ENCODE results near the gene PLPP6. TPM values are rescaled to one million over a fixed set of nuclear protein-coding genes. Genes with fewer than 3 reads are reported as not detected.
A peak's percentile ranks its signal among the peaks of the same experiment; 100 is the strongest.

PLPP6 gene
- total RNA-seq, 1 experiment from 2014 or later: 13.4 TPM

- H3K36me3 Mint-ChIP-seq: peaks cover 23% of the 10 kb centered on the region
- H3K4me1 Mint-ChIP-seq: no peaks in the 10 kb centered on the region
- no peak overlapping the region for H3K4me3 Mint-ChIP-seq
- no peaks in the 10 kb centered on the region for H3K27me3 Mint-ChIP-seq (ENCODE audit: low read depth)
- TF ChIP-seq JUN (CRISPR knock-in tag; IDR thresholded peaks at IDR 0.05) (no peak), NFATC4 (CRISPR knock-in tag; IDR thresholded peaks at IDR 0.05) (no peak), MYBL2 (CRISPR knock-in tag; IDR thresholded peaks at IDR 0.05) (no peak), CREM (CRISPR knock-in tag; IDR thresholded peaks at IDR 0.05) (no peak), GRHL2 (CRISPR knock-in tag; IDR thresholded peaks at IDR 0.05; ENCODE audit: insufficient replicate concordance, severe bottlenecking) (no peak), RELA (CRISPR knock-in tag; IDR thresholded peaks at IDR 0.05; ENCODE audit: borderline replicate concordance) (no peak), KAT7 (CRISPR knock-in tag; IDR thresholded peaks at IDR 0.05; ENCODE audit: borderline replicate concordance) (no peak), ZNF281 (CRISPR knock-in tag; IDR thresholded peaks at IDR 0.05) (no peak), NR2C2 (CRISPR knock-in tag; IDR thresholded peaks at IDR 0.05) (no peak), IRF2 (CRISPR knock-in tag; IDR thresholded peaks at IDR 0.05; ENCODE audit: borderline replicate concordance, low read depth) (no peak), FOXP1 (CRISPR knock-in tag; IDR thresholded peaks at IDR 0.05; ENCODE audit: borderline replicate concordance) (no peak)
- ChIA-PET POLR2A (no interaction called here), CTCF (no interaction called here)
- H3K9me3 Mint-ChIP-seq: no peaks in the 10 kb centered on the region
- no peak overlapping the region for H3K27ac Mint-ChIP-seq
- ATAC-seq (no peak), DNase-seq (ENCODE audit: low spot score) (no peak)
Measured at GRCh38 chr9:4686584-4686983, 24.5 kb downstream of the PLPP6 start.

- Mint-ChIP-seq H3K4me1 (no peaks in the 10 kb centered on the region), H3K27me3 (ENCODE audit: low read depth) (no peaks in the 10 kb centered on the region), H3K36me3 (peaks cover 23% of the 10 kb centered on the region), H3K27ac (peak overlapping the region; percentile 64; the same call in 1 of the 2 replicates), H3K9me3 (no peaks in the 10 kb centered on the region), H3K4me3 (no peak overlapping the region)
- ChIA-PET CTCF (no interaction called here), POLR2A (no interaction called here)
- no peak for TF ChIP-seq ZNF138 (CRISPR knock-in tag; conservative IDR thresholded peaks at IDR 0.05)
- no peak for TF ChIP-seq NFE2L1 (CRISPR knock-in tag; IDR thresholded peaks at IDR 0.05)
- no peak for TF ChIP-seq PREB (CRISPR knock-in tag; IDR thresholded peaks at IDR 0.05; ENCODE audit: borderline replicate concordance)
- no peak for TF ChIP-seq USF2 (CRISPR knock-in tag; IDR thresholded peaks at IDR 0.05)
- no peak for TF ChIP-seq E2F5 (CRISPR knock-in tag; IDR thresholded peaks at IDR 0.05)
- no peak for TF ChIP-seq ZNF671 (CRISPR knock-in tag; IDR thresholded peaks at IDR 0.05)
- no peak for TF ChIP-seq PRRX2 (CRISPR knock-in tag; IDR thresholded peaks at IDR 0.05)
- no peak for TF ChIP-seq ATF1 (CRISPR knock-in tag; IDR thresholded peaks at IDR 0.05)
- no peak for TF ChIP-seq RORB (CRISPR knock-in tag; IDR thresholded peaks at IDR 0.05)
- TF ChIP-seq NR1H2 (CRISPR knock-in tag; IDR thresholded peaks at IDR 0.05): no peak
- TF ChIP-seq E2F1 (CRISPR knock-in tag; IDR thresholded peaks at IDR 0.05): no peak
- no peak for DNase-seq (ENCODE audit: low spot score)
- ATAC-seq: no peak
Measured at GRCh38 chr9:4689021-4689420, 26.9 kb downstream of the PLPP6 start.
